ENCODE measurements around the gene PKHD1.

The PKHD1 gene

DNA sequence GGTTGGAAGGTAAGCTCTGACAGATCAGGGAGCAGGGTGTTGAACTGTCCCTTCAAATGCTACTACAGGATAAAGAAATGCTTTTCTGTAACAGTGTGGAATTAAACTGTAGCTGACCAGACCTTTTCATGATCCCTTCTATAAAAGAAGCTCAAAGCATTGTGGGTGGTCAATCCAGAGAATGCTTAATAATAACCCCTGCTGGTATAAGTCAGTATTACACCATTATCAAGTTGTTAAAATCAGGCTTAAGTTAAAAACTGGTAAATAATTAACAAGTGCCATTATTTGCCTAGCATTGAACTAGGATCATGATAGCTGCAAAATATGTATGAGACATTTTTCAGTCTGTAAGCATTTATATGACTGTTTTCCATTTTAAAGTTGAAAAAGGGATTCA lies 468.9 kb downstream of the PKHD1 start:
- DNase-seq (ENCODE audit: low read depth, low spot score), result no peak

DNA sequence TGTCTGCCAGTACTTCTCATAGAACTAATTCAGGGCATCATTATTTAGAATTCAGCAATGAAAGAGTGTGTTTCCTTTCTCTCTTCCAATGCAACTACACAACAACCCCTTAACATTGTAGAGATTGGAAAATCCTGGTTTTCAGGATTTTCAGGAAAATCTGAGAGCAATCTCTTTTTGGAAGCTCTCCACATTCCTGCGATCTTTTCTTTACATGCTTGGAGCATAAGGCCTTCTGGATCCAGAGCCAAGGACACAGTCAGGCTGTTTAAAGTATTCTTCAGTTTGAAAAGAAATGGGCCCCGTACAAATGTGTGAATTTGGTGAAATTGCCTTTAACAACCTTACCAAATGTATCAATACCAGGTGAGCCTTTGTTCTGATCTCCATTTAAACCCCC lies 469.7 kb downstream of the PKHD1 start:
- DNase-seq (ENCODE audit: low read depth, low spot score), result no peak

DNA sequence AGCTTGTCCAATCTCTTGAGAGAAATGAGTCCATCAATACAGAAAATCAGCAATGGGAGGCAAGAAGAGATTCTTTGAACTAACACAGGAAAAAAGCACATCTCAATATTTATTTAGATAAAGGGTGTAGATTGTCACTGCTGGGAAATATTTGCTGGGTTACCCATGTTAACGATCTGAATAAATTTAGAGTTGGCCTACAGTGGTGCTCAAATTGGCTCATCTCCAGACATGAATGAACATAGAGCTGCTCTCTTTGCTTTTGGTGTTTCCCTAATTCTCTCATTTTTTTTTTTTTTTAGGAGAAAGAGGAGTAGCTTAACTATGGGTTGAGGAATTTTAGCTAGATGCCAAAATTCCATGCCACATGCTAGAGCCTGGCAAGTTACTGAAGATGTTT lies 471.2 kb downstream of the PKHD1 start:
- DNase-seq (ENCODE audit: low read depth, low spot score), result no peak

DNA sequence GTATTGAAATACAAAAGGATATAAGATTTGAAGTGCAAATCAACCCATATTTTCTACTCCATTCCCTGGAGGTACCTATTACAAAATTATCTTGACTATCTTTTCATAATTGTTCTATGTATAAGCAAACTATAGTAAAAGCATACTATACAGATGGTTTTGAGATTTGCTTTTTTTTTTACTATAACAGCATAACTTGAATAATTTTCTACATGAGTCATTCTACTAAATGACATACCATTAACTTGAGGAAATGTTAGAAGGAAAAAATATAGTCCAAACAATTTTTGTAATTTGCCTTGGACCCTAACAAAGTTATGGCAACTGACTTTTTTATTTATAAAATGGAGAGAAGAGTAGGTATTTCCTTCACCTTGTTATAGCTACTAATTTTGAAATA lies 472.7 kb downstream of the PKHD1 start:
- DNase-seq (ENCODE audit: low read depth, low spot score), result no peak

DNA sequence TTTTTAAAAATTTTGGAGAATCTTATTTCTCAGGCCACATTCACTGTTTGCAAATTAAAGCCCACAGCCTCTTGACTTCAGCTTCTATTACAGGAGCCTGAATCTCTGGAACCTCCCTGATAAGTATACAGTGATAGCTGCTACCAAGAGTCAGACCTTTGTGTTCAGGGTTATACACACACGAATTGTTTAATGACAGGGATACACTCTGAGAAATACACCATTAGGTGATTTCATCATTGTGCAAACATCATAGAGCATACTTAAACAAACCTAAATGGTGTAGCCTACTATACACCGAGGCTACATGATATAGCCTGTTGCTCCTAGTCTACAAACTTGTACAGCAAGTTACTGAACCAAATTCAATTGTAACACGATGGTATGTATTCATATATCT lies 473.9 kb downstream of the PKHD1 start:
- DNase-seq (ENCODE audit: low read depth, low spot score), result no peak

DNA sequence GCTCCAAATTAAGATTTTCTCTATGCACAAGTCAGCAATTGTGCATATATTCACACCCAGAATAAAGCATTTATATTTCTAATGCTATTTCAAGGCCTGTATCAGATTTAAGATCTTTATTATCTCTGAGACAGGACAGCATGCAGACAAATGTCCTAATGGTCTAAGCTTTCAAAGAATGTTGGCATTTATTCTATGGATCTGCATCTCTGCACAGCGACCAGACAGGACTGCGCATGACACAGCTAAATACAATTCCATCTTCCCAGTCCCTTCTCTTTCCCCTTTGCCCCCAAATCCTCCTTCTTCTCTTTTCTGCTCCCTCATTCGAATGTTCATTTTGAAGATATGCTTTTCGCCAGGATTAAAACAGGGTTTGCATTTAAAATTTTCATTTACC lies 478.5 kb downstream of the PKHD1 start:
- no peak for DNase-seq (ENCODE audit: low read depth, low spot score)

DNA sequence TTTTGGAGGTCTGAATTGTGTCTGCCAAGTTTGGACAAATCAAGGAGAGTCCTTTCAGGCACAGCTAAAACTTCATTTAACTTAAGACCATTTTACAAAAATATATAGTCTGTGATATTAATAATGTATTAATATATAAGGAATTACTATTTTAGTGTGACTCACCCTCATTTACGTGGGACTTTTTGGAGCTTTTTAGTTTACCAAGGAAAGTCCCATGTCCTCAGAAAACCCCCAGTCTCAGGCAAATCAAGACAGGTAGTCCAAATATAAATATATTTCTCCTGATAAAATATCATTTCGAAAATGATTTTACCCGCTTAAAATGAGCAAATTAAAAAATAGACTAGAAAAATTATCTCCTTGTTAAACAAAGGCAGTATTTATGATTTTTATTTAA lies 479.0 kb downstream of the PKHD1 start:
- DNase-seq (ENCODE audit: low read depth, low spot score), result no peak

DNA sequence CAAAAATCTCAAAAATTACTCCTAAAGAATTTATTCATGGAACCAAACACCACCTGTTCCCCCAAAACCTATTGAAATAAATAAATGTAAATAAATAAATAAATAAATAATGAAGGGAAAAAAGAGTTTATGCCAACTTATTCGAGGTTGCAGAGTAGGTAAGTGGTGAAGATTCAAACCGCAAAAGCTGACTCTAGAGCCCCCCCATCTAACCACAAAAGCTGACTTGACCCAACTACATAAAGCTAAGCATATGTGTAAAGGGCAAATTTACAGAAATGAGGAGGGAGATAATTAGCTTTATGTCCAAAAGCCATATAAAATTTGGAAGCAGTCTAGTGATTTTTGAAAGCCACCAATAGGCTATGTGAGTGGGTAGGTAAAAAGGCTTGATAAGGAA lies 486.9 kb downstream of the PKHD1 start:
- DNase-seq (ENCODE audit: low read depth, low spot score), result no peak

DNA sequence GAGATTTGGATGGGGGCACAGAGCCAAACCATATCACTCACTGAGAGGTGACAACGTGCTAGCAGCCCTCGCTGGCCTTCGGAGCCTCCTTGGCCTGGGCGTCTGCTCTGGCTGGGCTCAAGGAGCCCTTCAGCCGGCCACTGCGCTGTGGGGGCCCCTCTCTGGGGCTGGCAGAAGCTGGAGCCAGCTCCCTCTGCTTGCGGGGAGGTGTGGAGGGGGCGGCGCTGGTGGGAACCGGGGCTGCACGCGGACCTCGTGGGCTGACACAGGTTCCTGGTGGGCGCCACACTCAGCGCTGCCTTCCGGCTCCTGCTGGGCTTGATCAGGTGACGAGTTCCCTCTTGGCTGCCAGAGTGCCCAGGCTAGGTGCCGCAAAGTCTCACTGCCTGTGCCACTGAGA lies 489.2 kb downstream of the PKHD1 start:
- DNase-seq (ENCODE audit: low read depth, low spot score), result no peak

GRCh38 chr6:51594981-51595380 lies 492.4 kb downstream of the PKHD1 start:
- no peak for DNase-seq (ENCODE audit: low read depth, low spot score)

DNA sequence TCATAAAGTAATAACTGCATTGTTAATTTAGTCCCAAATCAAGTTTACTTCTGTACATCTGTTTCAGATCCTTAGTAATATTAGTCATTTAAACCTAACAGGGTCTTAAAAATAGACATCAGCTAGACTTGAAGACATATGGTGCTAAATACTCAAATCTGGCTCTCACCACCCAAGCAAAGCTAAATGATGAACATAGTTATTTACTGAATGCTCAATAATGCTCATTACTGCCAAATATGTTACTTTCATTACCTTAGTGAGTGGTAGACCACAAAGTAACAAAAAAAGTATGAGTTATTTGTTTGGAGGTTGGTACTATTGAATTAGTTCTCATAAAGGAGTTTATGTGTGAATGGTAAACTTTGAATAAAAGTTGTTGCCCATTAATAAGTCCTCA lies 502.1 kb downstream of the PKHD1 start:
- DNase-seq (ENCODE audit: low read depth, low spot score), result no peak

DNA sequence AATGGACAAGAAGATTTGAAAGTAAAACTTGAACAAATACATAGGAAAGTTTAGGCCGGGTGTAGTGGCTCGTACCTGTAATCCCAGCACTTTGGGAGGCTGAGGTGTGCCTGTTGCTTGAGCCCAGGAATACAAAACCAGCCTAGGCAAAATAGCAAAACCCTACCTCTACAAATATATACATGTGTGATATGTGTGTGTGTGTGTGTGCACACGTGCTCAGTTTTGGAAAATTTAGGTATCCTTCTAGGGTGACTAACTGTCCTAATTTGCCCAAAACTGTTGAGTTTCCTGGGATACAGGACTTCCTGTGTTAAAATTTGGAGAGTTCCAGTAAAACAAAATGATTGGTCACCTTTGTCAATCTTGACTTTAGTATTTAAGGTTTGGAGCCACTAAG lies 503.2 kb downstream of the PKHD1 start:
- no peak for DNase-seq (ENCODE audit: low read depth, low spot score)

DNA sequence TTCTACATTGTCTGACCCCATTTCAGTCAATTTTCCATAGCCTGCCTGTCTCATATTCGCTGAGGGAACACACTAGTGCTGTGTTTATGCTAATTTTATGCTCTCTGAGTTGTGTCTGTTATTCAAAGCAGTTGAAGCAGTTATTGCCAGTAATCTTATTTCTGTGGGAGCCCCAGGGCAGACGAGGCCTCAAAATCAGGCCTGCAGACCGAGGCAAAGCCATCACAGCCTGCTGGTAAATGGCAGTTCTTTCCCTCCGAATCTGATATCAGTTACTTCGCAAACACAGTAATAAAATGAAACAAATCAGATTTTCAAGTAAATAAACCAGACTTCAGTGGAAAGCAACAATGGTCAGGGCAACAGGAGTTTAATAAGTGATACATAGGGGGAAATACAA lies 508.4 kb downstream of the PKHD1 start:
- DNase-seq (ENCODE audit: low read depth, low spot score), result no peak

DNA sequence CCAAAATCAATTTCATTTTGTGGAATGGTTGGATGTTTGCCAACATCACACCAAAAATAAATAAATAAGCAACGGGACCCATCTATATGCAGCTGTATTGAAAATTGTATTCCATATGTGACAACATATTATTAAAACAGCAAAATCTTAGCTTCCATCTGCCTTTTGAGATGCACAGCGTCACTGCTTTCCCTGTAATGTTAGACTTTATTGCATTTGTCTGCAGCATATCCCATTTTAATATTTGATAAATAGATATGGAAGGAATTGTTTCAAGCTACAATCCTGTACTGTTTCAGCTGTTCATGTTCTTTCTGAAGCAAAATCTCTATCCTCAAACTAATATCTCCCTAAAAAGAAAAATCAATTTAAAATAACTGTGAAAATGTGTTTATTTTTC lies 509.1 kb downstream of the PKHD1 start:
- DNase-seq (ENCODE audit: low read depth, low spot score), result no peak

GRCh38 chr6:51574040-51574439 lies 513.4 kb downstream of the PKHD1 start:
- DNase-seq (ENCODE audit: low read depth, low spot score), result no peak

DNA sequence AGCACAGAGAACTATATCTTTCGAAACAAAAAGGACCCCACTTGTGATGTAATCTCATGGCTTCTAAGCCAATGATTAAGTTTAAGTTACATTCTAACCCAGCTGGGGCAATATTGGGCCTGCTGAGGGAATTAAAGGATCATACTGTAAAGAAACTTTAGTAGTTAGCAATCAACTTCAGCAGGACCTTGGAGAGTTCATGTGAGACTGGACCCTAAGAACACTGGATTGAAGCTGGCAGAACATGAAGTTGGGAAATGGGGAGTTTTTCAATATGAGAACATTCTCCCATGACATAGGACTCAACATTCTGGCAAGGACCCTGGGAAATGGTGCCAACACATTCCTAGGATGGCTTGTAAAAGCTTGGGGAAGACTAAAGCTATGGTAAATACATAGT lies 516.2 kb downstream of the PKHD1 start:
- no peak for DNase-seq (ENCODE audit: low read depth, low spot score)

DNA sequence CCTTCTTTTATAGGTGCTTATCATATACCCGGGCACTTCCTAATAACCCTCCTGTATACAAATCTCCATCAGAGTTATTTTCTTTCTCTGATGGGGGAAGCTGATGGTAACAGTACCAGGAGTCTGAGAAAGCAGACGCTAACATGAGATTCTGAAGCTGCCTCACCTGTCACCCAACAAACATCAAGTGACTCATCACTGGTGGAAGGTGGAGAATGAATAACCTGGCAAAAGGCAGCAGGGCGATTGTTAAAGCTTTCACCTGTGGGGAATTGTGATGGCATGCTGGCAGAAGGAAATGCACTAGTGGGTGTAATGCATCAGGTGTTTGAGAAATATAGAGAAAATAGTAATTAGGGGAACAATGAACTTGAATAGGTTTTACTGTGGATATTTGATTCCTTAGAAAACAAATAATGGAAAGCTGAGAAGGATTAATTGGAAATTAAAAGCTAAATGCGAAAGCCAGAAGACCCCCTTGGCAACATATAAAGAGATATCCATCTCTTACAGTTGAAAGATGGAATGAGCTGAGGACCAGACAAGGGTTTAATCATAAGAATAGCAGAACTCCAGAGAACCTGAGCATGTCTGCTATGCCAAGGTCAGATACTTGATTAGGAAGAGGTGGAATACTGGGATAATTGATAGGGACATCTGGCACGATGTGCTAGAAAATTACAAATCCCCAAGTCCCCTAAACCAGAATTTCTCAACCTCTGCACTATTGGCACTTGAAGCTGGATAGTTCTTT lies 517.1 kb downstream of the PKHD1 start:
- DNase-seq (ENCODE audit: low read depth, low spot score), result no peak

DNA sequence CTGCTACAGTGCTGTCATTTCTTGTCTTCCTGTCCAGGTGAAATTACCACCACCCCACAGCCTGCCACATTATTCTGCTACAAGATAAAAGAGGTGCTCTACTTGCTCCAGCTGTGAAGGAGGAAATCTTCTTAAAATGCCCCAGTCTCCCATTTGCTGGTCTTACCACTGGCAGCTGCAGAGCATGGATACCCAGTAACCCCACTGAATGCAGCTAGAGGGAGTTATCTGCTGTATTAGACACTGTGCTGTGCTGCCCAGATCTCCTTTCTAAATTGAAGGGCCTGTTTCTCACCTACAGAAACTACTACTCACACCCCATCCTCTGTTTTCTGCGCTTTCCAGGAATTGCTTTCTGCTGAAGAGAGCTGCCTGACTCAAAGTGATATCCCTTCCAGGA lies 517.8 kb downstream of the PKHD1 start:
- DNase-seq (ENCODE audit: low read depth, low spot score), result no peak

- DNase-seq (ENCODE audit: low read depth, low spot score), result no peak
Measured at GRCh38 chr6:51568771-51569170, 518.6 kb downstream of the PKHD1 start.

GRCh38 chr6:51565472-51565871 lies 521.9 kb downstream of the PKHD1 start:
- DNase-seq (ENCODE audit: low read depth, low spot score), result no peak
